Frontal cortex (tissue), 4 donors: ENCODE measurements around the gene AK8. TPM values are rescaled to one million over a fixed set of nuclear protein-coding genes. Genes with fewer than 3 reads are reported as not detected.
"Not testable (repeated sequence)": the region's sequence is repeated elsewhere in the genome, so short reads cannot be mapped to it uniquely, and the experiment has no call there.

ENCODE experiments used
- DNase-seq, 2 donors: peaks; one replicate each; pipeline ENCODE4 v3.0.0; 2012; ENCODE audit warnings: low spot score in 2 of 2
- FAIRE-seq: peaks from 2 replicates; lab custom pipeline; 2012; peaks lifted over from hg19 to GRCh38; lab: Jason Lieb, UNC
- total RNA-seq: library from RNA; depleted of rRNA; stranded (reverse); fragments of >200 nt; gene quantifications from one replicate; pipeline ENCODE4 v1.2.3, GENCODE V29; 2014
- donor health status: control.
- donor health status: control.
- donor health status: control.

AK8 gene
- total RNA-seq, 1 donor from 2014 or later, result 1.2 TPM

DNA sequence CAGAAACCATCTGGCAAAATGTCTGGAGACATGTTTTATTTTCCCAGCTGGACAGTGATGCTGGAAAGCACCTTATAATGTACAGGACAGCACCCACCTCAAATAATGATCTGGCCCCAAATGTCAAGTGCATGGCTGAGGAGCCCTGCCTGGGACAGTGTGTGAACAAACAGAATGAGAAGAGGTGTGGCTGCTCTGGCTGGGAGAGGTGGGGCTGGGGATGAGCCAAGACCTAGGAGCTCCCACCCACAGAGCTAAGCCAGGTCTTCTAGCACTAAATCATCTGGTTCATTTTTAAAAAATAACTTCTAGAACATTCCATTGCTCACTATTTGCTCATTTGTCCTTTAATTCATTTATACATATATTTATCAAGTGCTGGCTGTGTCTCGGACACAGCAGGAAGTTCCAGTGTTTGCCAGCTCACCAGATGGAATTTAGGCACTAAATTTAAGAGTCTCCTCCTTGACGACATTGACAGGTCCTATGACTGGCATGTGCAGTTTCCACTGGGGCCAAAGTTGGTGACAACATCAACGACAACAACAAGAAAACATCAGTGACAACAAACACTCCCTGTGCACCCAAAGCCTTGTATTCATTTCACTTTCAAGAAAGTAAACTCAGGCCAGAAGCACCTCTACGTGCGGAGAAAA is 148.7 kb downstream of the AK8 start:
- DNase-seq (no peak), FAIRE-seq (no peak)

DNA sequence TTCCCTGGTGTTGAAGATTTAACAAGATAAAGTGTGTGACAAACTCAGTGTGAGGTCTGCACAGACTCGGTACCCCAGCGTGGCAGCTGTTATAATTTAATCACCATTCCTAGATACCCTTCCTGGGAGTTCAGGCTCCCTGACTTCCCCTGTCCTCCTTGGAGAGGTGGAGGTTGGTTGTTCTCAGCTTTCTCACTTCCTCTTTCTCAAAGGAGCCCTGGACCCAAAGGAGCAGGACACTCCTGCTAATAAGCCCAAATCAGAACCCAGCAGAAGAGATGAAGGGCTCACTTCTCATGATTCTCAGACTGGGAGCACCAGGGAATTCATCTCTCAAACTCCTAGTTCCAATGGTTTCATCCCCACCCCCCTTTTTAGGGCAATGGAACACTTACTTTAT is 149.6 kb downstream of the AK8 start:
- FAIRE-seq, result no peak
- DNase-seq, result no peak

GRCh38 chr9:132728071-132728470 is 150.0 kb downstream of the AK8 start:
- FAIRE-seq, result no peak
- no peak for DNase-seq

DNA sequence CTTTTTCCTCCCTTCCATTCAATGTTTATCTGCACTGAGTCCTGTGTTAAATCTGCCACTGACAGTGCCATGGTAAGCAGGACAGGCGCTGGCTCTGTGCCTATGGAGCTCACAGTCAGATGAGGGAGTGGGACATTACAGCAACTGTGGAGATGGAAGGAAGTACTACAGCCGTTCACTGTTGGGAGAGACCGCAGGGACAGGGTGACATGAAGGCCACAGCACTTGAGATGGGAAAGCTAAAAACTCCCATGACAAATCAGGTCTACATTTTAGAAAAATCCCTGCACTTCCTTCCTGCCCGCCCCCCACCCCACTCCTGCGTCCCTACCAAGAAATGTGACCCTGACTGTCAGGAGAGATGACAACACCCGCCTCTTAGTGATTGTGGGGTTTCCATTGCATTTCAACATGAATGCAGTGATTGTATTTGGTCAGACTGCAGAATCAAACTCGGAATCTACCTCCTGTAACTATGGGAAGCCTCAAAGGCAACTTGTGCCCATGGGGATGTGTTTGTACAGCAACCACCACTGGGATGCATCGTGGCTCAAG is 151.4 kb downstream of the AK8 start:
- FAIRE-seq, result no peak
- no peak for DNase-seq

DNA sequence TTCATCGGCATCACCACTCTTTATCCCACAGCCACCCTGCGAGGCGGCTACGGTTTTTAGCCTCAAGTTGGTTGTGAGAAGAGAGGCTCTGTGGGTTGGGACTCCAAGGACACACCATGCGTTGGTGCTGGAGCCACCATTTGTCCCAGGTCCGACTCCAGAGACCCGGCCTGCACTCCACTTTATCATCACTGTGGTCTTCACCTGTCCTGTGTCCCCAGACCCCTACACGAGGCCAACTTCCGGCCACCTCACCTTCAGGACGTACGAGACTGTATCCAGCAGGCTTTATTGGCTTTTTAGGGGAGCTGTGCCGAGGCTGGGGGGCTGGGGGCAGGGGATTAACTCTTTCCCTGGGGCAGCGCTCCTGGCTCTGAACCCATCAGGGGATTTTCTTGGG is 152.8 kb downstream of the AK8 start:
- no peak for DNase-seq
- FAIRE-seq, result no peak

- FAIRE-seq, result no peak
- DNase-seq, result no peak
Measured at GRCh38 chr9:132723809-132724208, 154.3 kb downstream of the AK8 start.

DNA sequence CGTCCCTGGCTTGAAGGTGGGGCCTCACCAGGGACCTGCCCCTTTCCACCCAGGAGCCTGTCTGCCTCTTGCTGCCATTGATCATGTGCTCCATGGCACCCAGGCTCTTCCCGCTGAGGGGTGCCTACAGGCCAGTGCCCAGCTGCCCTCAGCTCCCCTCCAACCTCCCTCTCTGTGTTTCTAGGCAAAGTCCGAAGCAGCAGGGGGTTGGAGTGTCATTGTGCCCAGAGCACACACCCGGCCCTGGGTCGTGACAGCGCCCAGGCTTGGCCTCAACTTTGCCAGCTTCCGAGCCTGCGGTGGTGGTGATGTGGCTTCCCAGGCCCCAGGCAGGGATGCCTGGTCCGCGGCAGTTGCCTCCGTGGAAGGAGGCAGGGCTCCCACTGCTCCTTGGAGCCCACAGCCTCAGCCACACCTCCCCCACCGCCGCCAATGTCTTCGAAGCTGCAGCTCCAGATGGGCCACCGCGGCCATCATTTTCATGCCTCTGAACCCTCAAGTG is 155.5 kb downstream of the AK8 start:
- no peak for FAIRE-seq
- DNase-seq, result no peak

- DNase-seq (no peak), FAIRE-seq (no peak)
Measured at GRCh38 chr9:132721661-132722060, 156.4 kb downstream of the AK8 start.

- not testable (repeated sequence) for FAIRE-seq, DNase-seq
Measured at GRCh38 chr9:132718381-132718928, 159.6 kb downstream of the AK8 start.

DNA sequence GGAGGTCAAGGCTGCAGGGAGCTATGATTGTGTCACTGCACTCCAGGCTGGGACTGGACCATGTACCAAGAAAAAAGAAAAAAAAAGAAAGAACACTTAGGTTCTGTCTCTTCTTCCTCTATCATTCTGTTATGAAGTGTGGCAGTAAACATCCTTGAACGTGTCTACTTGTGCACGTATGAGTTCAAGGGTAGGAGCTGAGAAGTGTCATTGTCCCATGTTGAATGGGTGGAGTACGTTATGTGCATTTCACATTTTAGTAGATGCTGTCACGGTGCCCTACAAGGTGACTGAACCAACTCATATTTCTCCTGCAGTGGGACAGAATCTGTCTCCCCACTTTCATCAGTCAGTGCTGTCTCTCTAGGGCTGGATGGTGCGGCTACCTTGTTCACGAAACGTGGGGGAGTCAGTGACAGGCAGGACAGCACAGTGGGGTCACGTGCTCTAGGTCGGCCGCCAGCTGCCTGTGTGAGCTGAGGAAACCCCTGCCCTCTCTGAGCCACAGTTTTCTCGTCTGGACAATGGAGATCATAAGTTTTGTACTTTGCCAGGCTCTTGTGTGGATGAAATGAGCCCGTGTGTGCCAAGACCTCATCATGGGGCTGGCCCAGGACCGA is 160.6 kb downstream of the AK8 start:
- FAIRE-seq, result no peak

GRCh38 chr9:132716007-132716406 is 162.1 kb downstream of the AK8 start:
- DNase-seq (no peak), FAIRE-seq (no peak)

More for the DNA sequence above, 160.6 kb downstream of the AK8 start:
- DNase-seq, result no peak

DNA sequence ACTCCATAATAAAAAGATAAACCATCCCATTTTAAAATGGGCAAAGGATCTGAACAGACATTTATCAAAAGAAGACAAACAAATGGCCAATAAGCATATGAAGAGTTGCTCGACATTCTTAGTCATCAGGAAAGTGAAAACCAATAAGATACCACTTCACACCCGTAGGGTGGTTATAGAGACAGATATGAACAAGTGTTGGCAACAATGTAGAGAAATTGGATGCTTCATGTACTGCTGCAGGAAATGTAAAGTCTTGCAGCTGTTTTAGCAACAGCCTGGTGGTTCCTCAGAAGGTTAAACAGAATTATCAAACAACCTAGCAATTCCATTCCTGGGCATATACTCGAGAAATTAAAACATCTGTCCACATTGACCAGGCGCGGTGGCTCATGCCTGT is 165.3 kb downstream of the AK8 start:
- DNase-seq (no peak), FAIRE-seq (no peak)

DNA sequence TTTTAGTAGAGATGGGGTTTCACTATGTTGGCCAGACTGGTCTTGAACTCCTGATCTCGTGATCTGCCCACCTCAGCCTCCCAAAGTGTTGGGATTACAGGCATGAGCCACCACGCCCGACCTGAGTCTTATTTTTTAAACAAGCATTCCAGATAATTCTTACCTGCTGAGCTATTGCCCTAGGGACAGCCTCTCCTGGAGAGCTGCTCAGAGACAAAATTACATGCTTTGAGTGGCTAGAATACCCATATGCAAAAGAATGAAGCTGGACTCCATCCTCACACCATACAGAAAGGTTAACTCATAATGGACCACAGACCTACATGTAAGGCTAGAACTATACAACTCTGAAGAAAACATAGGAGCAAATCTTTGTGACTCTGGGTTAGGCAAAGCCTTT is 166.2 kb downstream of the AK8 start:
- FAIRE-seq (no peak), DNase-seq (no peak)

- FAIRE-seq, DNase-seq: not testable (repeated sequence)
Measured at GRCh38 chr9:132711152-132711551, 166.9 kb downstream of the AK8 start.

DNA sequence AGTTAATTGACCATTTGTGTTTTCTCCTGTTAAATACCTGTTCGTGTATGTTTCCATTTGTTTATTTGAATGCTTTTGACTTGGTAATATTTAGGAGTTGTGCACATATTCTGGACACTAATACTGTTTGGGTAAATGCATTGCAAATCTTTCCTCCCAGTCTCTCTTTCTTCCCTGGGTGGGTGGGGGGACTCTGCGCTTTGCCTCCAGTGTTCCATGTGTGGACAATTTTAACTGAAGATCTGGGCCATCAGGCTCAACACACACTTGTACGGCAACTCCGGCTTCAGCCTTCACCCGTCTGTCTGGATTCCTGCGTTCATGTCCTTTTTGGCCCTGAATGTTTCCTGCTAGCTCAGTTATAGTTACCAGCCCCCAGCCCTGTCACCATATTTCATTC is 167.8 kb downstream of the AK8 start:
- DNase-seq (no peak), FAIRE-seq (no peak)

- no peak for FAIRE-seq
- DNase-seq, result no peak
Measured at GRCh38 chr9:132708769-132709430, 169.2 kb downstream of the AK8 start.

- FAIRE-seq (no peak), DNase-seq (no peak)
Measured at GRCh38 chr9:132708239-132708638, 169.8 kb downstream of the AK8 start.

GRCh38 chr9:132703336-132703735 is 174.7 kb downstream of the AK8 start:
- DNase-seq (no peak), FAIRE-seq (no peak)

- no peak for DNase-seq
- FAIRE-seq, result no peak
Measured at GRCh38 chr9:132702254-132702653, 175.8 kb downstream of the AK8 start.

GRCh38 chr9:132699956-132700355 is 178.1 kb downstream of the AK8 start:
- FAIRE-seq (no peak), DNase-seq (no peak)

DNA sequence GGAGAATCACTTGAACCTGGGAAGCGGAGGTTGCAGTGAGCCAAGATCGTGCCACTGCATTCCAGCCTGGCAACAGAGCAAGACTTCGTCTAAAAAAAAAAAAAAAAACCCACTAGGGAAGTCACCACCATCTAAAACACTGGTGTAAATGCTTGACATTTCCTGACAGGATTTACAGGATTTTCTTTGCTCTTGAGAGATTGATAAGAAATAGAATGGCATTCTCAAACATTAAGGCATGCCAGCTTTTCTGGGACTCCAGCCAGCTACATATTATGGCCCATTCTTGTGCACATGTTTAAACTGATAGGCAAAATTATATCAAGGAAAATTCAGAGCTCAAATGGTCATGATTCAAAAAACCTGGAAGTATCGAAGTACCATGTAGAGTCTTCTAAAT is 179.1 kb downstream of the AK8 start:
- no peak for FAIRE-seq
- DNase-seq, result no peak
